HG03135 (cell line): Measurements from ENCODE around the gene KRTAP1-4.
"Not testable (repeated sequence)": the region's sequence is repeated elsewhere in the genome, so short reads cannot be mapped to it uniquely, and the experiment has no call there.

Experiments used
- ATAC-seq: cut with Tn5 transposase; IDR thresholded peaks from one replicate; pipeline ENCODE4 v1.9.1; 2021; ENCODE audit warnings: mild to moderate bottlenecking, moderate library complexity; ENCODE audit not compliant: unreplicated experiment

KRTAP1-4 gene

DNA sequence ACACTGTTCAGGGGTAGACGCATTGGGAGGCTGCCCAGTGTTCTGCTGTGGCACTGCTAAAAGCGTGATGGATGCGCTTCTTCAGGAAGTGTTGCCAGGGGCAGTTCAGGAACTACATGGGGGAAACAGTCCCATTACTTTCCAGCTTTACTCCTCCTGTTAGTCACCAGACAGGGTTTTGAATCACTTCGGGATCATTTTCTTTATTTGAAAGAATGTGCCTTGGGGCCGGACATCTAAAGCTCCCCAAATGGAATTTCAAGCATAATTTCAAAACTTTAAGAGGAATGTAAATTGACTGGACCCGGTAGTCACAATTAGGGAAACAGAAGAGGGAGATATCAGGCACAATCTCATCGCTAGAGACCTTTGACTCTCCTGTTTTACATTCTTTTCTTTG, 18.4 kb upstream of the KRTAP1-4 start:
- no peak for ATAC-seq

DNA sequence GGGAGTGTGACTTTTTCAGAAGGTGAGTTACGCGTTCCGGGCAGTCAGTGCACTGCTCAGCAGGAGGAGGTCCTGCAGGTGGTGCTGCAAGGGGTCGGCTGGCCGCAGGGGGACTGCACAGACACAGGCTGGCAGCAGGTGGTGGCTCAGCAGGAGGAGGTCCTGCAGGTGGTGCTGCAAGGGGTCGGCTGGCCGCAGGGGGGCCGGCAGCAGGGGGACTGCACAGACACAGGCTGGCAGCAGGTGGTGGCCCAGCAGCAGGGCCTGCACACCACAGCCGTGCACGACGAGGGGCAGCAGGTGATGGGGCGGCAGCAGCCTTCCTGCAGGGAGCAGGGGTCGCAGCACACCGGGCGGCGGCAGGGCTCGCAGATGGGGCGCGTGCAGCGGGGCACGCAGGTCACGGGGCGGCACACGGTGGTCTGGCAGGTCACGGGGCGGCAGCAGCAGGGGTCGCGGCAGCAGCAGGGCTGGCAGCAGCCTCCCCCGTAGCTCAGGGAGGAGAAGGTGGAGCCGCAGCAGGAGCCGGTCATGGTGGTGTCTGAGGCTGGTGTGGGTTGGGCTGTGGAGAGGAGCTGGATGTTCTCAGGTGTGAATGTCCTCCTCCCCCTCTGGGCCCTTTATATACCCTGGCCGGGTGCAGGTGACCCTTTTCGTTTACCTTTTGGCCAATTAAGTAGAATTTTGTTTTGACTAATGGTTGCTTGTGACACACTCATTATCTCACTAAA, 16.9 kb upstream of the KRTAP1-4 start, which contains the start of gene KRTAP2-1:
TSS of gene KRTAP2-1 (minus strand) at position 582 of the 731 bp plus-strand sequence. CDS start at position 533, 49 bp downstream.
- not testable (repeated sequence) for ATAC-seq

DNA sequence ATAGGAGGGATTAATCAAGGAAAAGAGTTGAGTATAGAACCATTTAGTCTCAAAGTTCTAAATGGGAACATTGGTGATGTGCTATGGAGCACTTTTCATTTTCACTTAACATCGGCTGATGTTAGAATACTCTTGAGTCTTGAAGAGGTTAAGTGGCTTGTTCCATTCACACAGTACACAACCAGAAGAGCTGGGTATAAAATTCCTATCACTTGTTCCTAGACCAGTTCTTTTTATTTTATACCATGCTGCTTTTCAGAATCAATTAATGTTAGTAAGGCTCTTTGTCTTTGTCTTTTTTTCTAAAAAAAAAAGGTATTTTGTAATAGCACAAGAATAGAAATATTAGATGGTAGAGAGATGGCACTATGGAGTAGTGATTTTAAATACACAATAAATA, 13.0 kb upstream of the KRTAP1-4 start:
- no peak for ATAC-seq

DNA sequence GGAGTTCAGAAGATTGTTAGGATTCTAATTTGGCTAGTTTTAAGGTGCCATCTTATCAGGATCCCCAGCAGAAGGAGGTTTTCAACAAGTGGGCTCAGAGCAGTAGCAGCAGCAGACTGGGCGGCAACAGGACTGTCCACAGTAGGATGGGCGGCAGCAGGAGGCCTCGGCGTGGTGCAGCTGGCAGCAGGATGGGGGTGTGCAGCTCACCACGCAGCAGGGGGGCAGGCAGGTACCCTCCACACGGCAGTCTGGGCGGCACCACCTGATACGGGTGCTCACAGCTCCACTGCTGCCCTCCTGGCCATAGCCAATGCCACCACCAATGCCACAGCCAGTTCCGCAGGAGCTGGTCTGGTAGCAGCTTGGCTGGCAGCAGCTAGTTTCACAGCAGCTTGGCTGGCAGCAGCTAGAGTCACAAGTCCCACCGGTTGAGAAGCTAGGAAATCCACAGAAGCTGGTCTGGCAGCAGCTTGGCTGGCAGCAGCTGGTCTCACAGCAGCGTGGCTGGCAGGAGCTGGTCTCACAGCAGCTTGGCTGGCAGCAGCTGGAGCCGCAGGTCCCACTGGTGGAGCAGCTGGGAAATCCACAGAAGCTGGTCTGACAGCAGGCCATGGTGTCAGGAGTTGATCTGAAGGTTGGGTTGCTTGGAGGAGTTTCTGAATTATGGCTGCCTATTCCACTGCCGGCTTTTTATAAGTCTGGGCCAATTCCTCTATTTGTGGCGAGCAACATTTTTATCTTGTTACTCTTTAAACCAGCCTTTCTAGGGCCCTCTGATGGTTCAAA, 11.0 kb upstream of the KRTAP1-4 start, which contains the start of gene KRTAP1-1:
TSS of gene KRTAP1-1 (minus strand) at position 668 of the 789 bp plus-strand sequence. CDS start at position 615, 53 bp downstream.
- not testable (repeated sequence) for ATAC-seq

DNA sequence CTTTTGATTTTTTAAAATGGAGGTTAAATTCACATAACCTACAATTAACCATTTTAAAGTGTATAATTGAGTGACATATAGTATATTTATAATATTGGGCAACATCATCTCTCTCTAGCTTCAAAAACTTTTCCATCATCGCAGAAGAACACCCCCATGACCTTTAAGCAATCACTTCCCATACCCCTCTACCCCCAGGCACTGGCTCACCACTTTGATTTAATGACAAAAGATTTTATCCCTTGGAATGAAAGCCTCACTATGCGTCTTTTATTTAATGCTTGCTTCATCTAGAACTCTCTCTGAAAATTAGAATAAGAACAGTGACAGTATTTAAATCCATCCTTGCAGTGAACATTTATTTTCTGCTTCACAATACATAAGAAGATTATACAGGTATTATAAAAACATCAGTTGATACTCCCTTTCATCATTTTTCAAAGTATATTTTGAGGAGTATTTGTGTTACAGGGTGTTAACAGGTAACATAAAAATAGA, 7.9 kb upstream of the KRTAP1-4 start:
- ATAC-seq, result no peak

DNA sequence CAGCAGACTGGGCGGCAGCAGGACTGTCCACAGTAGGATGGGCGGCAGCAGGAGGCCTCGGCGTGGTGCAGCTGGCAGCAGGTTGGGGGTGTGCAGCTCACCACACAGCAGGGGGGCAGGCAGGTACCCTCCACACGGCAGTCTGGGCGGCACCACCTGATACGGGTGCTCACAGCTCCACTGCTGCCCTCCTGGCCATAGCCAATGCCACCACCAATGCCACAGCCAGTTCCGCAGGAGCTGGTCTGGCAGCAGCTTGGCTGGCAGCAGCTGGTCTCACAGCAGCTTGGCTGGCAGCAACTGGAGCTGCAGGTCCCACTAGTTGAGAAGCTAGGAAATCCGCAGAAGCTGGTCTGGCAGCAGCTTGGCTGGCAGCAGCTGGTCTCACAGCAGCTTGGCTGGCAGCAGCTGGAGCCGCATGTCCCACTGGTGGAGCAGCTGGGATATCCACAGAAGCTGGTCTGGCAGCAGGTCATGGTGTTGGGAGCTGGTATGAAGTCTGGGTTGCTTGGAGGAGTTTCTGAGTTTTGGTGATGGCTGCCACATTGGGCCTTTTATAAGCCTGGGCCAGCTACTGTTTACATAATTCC, 4.4 kb upstream of the KRTAP1-4 start, which contains the start of gene KRTAP1-3:
TSS of gene KRTAP1-3 (minus strand) at position 529 of the 590 bp plus-strand sequence. CDS start at position 476, 53 bp downstream.
- not testable (repeated sequence) for ATAC-seq

DNA sequence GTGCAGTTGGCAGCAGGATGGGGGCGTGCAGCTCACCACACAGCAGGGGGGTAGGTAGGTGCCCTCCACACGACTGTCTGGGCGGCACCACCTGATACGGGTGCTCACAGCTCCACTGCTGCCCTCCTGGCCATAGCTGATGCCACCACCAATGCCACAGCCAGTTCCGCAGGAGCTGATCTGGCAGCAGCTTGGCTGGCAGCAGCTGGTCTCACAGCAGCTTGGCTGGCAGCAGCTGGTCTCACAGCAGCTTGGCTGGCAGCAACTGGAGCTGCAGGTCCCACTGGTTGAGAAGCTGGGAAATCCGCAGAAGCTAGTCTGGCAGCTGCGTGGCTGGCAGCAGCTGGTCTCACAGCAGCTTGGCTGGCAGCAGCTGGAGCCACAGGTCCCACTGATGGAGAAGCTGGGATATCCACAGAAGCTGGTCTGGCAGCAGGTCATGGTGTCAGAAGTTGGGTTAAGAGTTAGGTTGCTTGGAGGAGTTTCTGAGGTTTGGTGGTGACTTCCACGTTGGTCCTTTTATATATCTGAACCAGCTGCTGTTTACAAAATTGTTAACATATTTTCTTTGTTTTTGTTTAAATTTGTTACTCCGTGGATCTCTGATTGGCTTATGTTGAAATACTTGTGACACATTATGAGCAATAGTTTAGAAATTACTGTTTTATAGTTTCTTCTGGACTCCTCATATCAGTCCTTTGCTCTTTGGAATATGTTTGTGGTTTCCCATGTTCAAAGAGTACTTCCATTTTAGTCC, 3.1 kb downstream of the KRTAP1-4 start, which contains the start of gene KRTAP1-5:
TSS of gene KRTAP1-5 (minus strand) at position 494 of the 757 bp plus-strand sequence. CDS start at position 441, 53 bp downstream.
- ATAC-seq, result no peak

DNA sequence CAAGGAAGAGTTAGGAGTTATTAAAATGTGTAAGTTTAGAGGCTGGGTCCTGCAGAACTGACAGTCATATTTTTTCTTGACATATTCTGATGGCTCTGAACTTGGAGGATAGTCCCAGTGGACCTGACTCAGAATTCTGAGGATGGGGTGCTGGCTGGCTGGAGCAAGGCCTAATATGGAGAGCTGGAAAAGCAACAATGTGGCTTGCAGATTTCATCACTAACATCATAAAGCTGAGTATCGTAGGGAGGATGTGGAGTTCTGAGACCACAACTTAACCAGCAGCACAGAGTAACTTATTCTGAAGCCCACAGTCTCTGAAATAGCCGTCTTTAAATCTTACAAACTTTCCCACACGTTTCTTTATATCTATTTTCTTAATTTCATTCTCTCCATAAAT, 5.3 kb downstream of the KRTAP1-4 start:
- no peak for ATAC-seq

DNA sequence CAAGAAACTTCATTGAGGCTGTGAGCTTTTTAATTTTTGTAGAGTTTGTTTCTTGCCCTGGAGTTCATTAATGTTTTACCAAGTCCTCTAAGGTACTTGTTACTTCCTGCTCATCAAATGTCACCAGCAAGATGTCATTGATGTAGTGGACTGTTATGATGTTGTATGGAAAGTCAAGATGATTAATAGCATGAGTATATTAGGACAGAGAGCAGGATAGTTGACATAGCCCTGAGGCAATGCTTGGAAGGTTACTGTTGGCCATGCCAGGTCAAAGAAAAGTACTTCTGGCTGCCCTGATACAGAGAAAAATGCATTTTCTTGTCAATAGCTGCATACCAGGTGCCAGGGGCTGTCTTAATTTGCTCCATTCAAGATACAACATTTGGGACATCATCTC, 9.7 kb downstream of the KRTAP1-4 start:
- no peak for ATAC-seq

DNA sequence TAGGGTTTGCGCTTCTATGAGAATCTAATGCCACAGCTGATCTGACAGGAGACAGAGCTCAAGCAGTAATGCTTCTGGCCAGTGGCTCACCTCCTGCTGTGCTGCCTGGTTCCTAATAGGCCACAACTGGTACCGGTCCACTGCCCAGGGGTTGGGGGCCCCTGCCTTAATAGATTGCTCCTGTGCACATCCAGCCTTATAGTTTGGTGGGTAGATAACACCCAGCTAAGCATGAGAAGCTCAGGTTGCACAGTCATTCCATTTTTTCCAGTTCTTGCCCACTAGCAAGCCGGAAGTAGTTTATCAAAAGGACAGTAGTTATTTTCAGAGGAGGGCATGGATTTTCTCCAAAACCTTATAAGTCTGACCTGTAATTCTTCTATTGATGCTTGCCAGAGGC, 10.6 kb downstream of the KRTAP1-4 start:
- ATAC-seq, result no peak

DNA sequence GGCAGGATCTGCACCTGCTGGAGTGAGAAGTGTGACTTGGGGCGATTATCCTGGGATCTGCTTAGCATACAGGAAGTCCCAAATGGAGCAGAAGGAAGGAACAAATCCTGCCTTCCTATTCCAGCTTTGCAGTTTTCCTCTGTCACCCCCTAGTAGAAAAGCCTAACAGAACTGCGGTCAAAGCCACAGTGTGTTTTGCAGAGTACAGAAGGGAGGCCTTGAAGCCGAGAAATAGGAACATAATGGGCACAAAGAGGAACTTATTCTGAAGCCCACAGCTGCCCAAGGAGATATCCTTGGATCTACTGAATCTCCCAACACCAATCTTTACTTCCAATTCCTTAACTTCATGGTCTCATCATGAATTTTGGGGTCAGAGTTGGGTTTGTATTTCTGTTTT, 11.5 kb downstream of the KRTAP1-4 start:
- no peak for ATAC-seq

DNA sequence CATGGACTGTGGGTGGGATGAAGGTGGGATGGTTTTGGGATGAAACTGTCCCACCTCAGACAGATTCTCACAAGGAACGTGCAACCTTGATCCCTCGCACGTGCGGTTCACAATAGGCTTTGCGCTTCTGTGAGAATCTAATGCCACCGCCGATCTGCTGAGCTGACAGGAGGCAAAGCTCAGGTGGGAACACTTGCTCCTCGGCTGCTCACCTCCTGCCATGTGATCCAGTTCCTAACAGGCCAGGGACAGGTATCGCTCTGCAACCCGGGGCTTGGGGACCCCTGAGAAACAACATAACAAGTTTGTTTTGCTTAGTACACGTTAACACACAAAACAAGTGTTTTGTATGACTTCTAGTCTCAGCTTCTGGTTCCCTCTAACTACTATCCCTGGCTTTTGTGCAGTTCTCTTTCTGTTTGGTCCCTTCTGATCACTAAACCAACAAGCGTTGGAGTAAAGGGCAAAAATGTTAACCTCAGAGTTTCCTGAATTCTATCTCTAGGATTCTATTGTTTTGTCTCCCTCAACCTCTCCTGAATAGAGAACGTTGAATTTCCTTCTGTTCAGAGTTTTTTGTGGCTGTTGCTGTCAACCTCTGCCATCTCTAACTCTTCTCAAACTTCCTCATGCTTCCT, 13.3 kb downstream of the KRTAP1-4 start:
- ATAC-seq, result no peak

DNA sequence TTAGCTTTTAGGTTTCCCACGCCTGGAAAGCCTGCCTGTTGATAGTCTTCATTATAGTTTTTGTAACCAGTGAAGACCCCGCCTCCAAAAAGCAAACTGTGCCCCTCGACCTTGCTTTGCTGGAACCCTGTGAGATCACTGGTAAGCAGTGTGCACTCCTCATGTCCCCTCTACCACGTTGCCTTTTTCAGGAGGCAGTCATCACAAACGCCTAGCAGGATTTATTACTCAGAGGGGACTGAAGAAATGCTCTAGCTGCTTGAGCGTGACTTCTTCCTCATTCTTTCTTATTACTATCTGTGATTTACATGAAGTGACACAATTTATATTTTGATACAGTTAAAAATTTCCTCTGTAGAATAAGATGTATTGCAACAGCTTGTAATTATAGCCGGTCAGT, 14.5 kb downstream of the KRTAP1-4 start:
- no peak for ATAC-seq

DNA sequence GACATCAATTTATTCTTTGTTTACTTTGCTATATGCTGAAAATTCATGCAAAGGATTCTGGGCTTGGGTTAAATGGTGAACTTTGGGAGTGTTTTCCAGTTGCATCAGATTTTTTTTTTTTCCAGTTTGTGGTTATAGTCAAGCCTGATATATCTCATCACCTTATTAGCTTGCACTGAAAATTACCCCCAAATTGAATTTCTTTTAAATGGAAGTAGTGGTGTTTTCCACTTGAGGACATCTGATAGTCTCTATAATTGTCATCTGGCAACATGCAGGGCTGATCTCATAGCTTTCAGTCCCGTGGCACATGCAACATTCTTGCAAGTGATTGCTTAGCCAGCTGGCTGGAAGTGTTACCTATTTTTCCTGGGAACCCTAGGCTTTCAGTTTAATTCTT, 16.4 kb downstream of the KRTAP1-4 start:
- no peak for ATAC-seq

DNA sequence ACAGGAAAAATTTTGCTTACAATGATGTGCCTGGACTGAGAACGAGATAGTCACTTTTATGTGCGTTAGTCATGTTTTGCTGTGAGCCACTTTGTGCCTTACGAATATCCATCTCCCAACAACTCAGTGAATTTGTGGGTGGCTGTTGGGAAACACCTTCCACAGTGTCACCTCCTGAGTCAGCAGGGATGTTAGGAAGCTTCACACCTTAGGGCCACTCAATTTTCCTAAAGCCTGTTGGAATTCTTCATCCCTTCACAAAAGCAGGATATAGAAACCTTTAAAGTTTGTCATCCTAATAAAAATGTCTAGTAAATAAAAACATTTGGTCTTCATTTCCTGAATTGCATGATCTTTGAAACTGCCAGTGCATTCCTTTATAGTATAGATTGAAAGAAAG, 16.8 kb downstream of the KRTAP1-4 start:
- ATAC-seq, result no peak

DNA sequence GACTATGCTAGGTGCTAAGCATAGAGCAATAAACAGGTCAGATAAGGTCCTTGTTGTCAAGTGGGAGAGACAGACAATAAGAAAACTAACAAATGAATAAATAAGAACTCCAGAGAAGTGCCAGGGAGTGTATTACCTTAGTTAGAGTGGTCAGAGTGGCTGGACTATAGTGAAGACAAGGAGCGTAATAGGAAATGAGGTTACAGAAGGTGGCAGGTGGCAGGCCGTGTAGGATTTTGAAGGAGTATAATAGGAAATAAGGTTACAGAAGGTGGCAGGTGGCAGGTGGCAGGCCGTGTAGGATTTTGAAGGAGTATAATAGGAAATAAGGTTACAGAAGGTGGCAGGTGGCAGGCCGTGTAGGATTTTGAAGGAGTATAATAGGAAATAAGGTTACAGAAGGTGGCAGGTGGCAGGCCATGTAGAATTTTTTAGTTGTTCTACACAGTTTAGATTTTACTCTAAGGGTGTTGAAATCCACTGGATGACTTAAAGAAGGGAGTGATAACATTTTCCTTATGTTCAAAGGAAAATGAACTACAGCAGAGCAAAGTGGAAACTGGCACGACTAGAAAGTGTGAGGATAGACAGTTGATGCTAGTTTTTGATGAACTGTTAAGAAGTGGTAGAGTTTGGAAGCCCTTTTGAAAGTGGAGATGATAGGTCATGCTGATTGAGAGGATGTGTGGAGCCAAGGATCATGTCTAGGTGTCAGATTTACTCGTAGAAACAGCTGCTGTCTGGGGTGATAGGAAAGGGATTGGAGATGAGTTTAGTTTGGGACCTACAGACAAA, 17.5 kb downstream of the KRTAP1-4 start:
- no peak for ATAC-seq

DNA sequence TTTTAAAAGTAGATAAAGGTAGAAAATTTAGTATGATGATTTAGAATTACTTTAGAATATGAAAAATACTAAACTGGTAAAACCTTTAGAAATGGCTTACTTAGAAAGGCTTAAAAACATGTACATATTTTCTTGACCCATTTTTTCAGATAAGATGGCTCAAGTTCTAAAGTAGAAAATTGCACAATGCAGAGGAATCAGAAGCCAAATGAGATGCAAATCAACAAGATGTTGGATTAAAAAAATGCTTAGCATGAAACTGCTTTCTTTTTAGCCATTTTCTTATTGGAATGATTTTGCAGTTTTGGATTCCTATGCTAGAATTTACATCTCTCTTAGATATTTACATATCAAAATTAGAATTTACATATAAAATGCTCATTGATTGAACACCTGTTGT, 19.6 kb downstream of the KRTAP1-4 start:
- no peak for ATAC-seq

DNA sequence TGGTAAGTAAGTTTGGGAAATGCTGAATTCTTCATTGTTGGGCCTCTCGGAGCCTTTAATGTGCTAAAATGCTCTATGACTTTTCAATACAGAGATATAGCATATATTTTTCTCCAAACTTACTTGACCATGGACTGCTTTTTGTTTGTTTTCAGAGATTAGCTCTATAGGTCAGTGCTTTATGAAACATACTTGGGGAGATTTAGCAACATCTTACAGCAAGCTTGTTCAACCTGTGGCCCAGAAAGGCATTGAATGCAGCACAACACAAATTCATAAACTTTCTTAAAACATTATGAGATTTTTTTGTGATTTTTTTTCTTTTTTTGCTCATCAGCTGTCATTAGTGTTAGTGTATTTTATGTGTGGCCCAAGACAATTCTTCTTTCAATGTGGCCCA, 20.1 kb downstream of the KRTAP1-4 start:
- no peak for ATAC-seq

DNA sequence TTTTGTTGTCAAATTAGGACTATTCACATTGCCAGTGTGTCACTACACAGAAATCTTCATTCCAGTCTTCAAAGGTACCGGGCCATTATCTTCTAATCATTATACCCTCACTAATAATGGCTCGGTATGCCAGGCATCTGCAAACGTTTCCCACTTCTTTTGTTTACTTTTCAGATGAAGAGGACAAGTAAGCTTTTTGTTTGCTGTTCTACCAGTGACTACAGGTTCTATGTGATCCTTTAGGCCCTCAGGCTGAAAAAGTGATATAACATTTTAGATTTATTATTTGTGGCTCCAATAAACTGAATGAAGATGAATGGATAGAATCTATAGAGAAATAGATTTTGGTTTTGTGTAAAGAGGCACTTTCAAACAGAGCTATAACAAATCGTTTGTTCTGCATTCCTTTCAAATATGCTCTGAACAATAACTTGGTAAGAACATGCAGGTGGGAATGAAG, 20.7 kb downstream of the KRTAP1-4 start:
- ATAC-seq, result no peak
